Small intestine (tissue), 7 donors: ENCODE data around the gene NIM1K. TPM values are rescaled to one million over a fixed set of nuclear protein-coding genes. Genes with fewer than 3 reads are reported as not detected.

Source experiments
- DNase-seq, 2 donors: peaks; one replicate each; pipeline versions ENCODE4 v3.0.0 to v3.0.0-alpha.2; 2013
- FAIRE-seq: peaks from 2 replicates; lab custom pipeline; 2012; peaks lifted over from hg19 to GRCh38; lab: Jason Lieb, UNC
- H3K27ac ChIP-seq, 3 donors: one replicate each; pipeline ENCODE4 v1.5.1; 2013; ENCODE audit warnings: low read length in 2 of 3, mild to moderate bottlenecking in 2 of 3, control low read depth in 1 of 3, inconsistent platforms in 1 of 3, low read depth in 1 of 3, moderate library complexity in 1 of 3
- H3K27me3 ChIP-seq, 3 donors: one replicate each; pipeline ENCODE4 v1.6.1; 2013; ENCODE audit warnings: low read length in 3 of 3, inconsistent platforms in 1 of 3; ENCODE audit not compliant: control insufficient read depth in 3 of 3, insufficient read depth in 3 of 3
- H3K36me3 ChIP-seq, 3 donors: one replicate each; pipeline ENCODE4 v1.6.1; 2013; ENCODE audit warnings: low read length in 3 of 3, inconsistent platforms in 1 of 3, low read depth in 1 of 3, mild to moderate bottlenecking in 1 of 3, moderate library complexity in 1 of 3; ENCODE audit not compliant: control insufficient read depth in 3 of 3, insufficient read depth in 2 of 3
- H3K4me1 ChIP-seq, 3 donors: one replicate each; pipeline ENCODE4 v1.6.1; 2013; ENCODE audit warnings: low read length in 2 of 3, inconsistent platforms in 1 of 3, low read depth in 1 of 3, mild to moderate bottlenecking in 1 of 3, moderate library complexity in 1 of 3; ENCODE audit not compliant: control insufficient read depth in 3 of 3, insufficient read depth in 2 of 3
- H3K4me3 ChIP-seq, 3 donors: one replicate each; pipeline ENCODE4 v1.5.1; 2013; ENCODE audit warnings: low read length in 3 of 3, control low read depth in 1 of 3, inconsistent platforms in 1 of 3, low read depth in 1 of 3, mild to moderate bottlenecking in 1 of 3, moderate library complexity in 1 of 3
- H3K9me3 ChIP-seq, 2 donors: one replicate each; pipeline ENCODE4 v1.6.1; 2013; ENCODE audit warnings: low read depth in 1 of 2, low read length in 1 of 2; ENCODE audit not compliant: control insufficient read depth in 2 of 2, insufficient read depth in 1 of 2
- WGBS, 3 donors: extraction: QIAGEN DNeasy Blood & Tissue Kit; methylation state at CpG; one replicate each; pipeline ENCODE4 v1.1.7; 2013; 5-methylcytosine and 5-hydroxymethylcytosine counted together
- polyA plus RNA-seq, 4 donors: library from polyadenylated mRNA; stranded (reverse) in 3 of 4; unstranded in 1 of 4; fragments of 200-250 nt in 3 of 4; fragments of 120-200 nt in 1 of 4; gene quantifications; one replicate each; pipeline versions ENCODE4 v1.2.1 to v1.2.3, GENCODE V29; 2013
- donor health status: healthy with polysubstance abuse.
- donor health status: control.
- donor health status: control.
- donor health status: Bipolar disorder and iron deficiency.
- donor health status: healthy.

The NIM1K gene
- polyA plus RNA-seq, 4 donors, result 0.12 to 0.42 TPM; not detected in 2

GRCh38 chr5:43242196-43242595, 50.2 kb downstream of the NIM1K start:
- no peak overlapping the region for H3K4me3 ChIP-seq
- H3K36me3 ChIP-seq, result no peaks in the 10 kb centered on the region
- no peak overlapping the region for H3K27ac ChIP-seq
- no peaks in the 10 kb centered on the region for H3K9me3 ChIP-seq
- DNase-seq (no peak), FAIRE-seq (no peak)
- peaks cover 0 to 2% (median 0%) of the 10 kb centered on the region in 3 donors for H3K27me3 ChIP-seq
- no peaks in the 10 kb centered on the region for H3K4me1 ChIP-seq
- 40 to 52% (median 47%) methylated on average over 1 of the region's 1 CpG for WGBS, 3 donors

DNA sequence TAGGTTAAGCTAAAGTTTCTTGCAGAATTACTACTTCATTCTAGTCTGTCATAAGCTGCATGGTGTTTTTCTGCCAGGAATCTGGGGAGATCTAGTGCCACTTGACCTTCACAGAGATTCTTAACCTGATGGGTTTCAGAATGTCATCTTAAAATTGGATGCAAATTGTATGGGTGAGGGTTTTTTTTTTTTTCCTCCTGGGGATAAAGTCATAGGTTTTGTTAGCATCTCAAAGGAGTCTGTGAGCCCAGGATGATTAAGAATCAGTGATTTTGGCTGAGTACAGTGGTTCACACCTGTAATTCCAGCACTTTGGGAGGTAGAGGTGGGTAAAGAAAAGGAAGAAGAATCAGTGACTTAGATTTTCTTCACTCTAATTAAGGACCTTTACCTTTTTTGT, 51.2 kb downstream of the NIM1K start:
- Histone ChIP-seq H3K27ac (no peak overlapping the region), H3K4me1 (no peaks in the 10 kb centered on the region), H3K27me3 (peaks cover 0 to 2% (median 0%) of the 10 kb centered on the region in 3 donors), H3K4me3 (no peak overlapping the region), H3K9me3 (no peaks in the 10 kb centered on the region), H3K36me3 (no peaks in the 10 kb centered on the region)
- FAIRE-seq (no peak), DNase-seq (no peak)

DNA sequence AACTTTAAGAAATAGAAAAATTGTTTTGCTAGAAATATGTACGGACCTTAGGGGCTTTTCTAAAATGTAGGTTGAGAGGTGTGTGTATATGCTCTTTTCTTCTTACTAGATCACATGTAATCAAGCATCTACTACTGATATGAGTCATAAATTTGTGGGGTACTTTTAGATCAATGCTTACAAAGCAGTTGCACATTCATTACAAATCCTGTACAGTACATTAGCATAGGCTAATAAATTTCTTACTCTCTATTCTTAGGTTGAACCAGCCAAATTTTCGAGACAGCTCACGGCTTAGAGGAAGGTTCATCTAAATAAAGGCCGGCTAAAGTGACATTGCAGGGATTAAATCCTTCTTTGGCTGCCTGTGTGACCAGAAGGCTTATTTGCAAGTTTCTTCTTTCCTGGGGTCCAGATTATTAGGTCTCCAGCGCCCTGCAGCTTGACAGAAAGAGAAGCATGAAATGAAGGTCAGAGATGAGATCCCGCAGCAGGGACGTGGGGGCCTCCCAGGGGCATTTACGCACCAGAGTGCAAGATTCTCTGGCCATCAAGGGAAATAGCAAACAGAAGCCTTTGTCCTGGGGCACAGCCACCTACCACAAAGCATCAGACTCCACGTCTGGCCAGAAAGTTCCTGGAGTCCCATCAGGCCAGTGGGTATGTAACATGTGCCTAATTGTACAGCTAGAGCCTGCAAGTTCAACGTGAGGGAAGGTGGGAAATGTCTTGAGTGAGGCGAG, 53.0 kb downstream of the NIM1K start:
- Histone ChIP-seq H3K9me3 (no peaks in the 10 kb centered on the region), H3K27me3 (peaks cover 0 to 2% (median 0%) of the 10 kb centered on the region in 3 donors), H3K4me3 (no peak overlapping the region), H3K36me3 (no peaks in the 10 kb centered on the region), H3K27ac (no peak overlapping the region), H3K4me1 (no peaks in the 10 kb centered on the region)
- no peak for FAIRE-seq
- DNase-seq, result no peak
- WGBS, 3 donors, result 65 to 66% (median 66%) methylated on average over 11 of the region's 11 CpGs

- WGBS, 3 donors, result 77 to 92% (median 85%) methylated on average over 19 of the region's 19 CpGs
- FAIRE-seq, result no peak
These were observed 53.8 kb downstream of the NIM1K start for GRCh38 chr5:43245724-43246385.

GRCh38 chr5:43251754-43252153, 59.7 kb downstream of the NIM1K start:
- no peak overlapping the region for H3K4me3 ChIP-seq
- 71 to 82% (median 74%) methylated on average over 5 of the region's 5 CpGs for WGBS, 3 donors
- no peak overlapping the region for H3K27ac ChIP-seq
- no peaks in the 10 kb centered on the region for H3K36me3 ChIP-seq
- FAIRE-seq, result no peak
- H3K4me1 ChIP-seq, result no peaks in the 10 kb centered on the region
- DNase-seq, result no peak
- no peaks in the 10 kb centered on the region for H3K27me3 ChIP-seq
- no peaks in the 10 kb centered on the region for H3K9me3 ChIP-seq

More at GRCh38 chr5:43245724-43246385, 53.8 kb downstream of the NIM1K start:
- Histone ChIP-seq H3K9me3 (no peaks in the 10 kb centered on the region), H3K4me1 (no peaks in the 10 kb centered on the region), H3K4me3 (no peak overlapping the region), H3K27ac (no peak overlapping the region), H3K36me3 (no peaks in the 10 kb centered on the region), H3K27me3 (peaks cover 0 to 2% (median 0%) of the 10 kb centered on the region in 3 donors)
- no peak for DNase-seq

GRCh38 chr5:43255704-43256103, 63.7 kb downstream of the NIM1K start:
- 43 to 62% (median 60%) methylated on average over 2 of the region's 2 CpGs for WGBS, 3 donors

DNA sequence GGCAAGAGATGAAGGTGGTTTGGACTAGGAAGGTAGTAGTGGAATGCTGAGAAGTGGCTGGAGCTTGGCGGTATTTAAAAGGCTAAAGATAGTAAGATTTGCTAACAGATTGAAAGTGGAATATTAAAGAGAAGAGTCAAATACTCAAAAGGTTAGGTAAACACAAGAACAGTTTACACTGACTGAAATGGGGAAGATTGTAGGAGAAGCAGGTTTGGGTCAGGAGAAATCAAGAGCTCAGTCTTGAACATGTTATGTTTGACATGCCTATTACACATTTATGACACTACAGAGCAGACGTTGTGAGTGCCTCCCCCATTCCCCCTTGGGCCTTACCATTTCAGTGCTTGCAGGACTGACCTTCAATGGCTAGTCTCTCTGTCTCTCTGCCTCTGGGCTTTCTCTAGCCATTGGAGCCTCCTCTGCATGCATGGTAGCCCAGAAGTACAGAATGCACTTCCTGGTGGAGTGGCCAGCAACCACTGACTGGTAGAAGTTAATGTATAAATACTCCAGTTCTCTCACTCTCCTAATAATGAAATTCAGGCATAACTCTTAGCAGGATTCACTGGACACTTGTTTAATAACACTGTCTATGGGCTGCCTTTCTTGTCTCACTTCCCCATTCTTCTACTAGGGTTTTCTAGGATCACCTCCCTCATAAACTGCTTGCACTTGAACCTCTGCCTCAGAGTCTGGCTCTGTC, 64.4 kb downstream of the NIM1K start:
- no peaks in the 10 kb centered on the region for H3K36me3 ChIP-seq
- H3K9me3 ChIP-seq, result no peaks in the 10 kb centered on the region
- FAIRE-seq, result no peak
- no peak for DNase-seq
- H3K27ac ChIP-seq, result no peak overlapping the region
- no peaks in the 10 kb centered on the region for H3K4me1 ChIP-seq
- WGBS, 3 donors, result 24 to 45% (median 25%) methylated on average over 2 of the region's 2 CpGs
- no peaks in the 10 kb centered on the region for H3K27me3 ChIP-seq
- H3K4me3 ChIP-seq, result no peak overlapping the region

More at GRCh38 chr5:43255704-43256103, 63.7 kb downstream of the NIM1K start:
- H3K27ac ChIP-seq, result no peak overlapping the region
- no peaks in the 10 kb centered on the region for H3K36me3 ChIP-seq
- FAIRE-seq, result no peak
- H3K27me3 ChIP-seq, result no peaks in the 10 kb centered on the region
- H3K9me3 ChIP-seq, result no peaks in the 10 kb centered on the region
- DNase-seq, result no peak
- H3K4me3 ChIP-seq, result no peak overlapping the region
- no peaks in the 10 kb centered on the region for H3K4me1 ChIP-seq

GRCh38 chr5:43258116-43258515, 66.1 kb downstream of the NIM1K start:
- Histone ChIP-seq H3K27me3 (no peaks in the 10 kb centered on the region), H3K36me3 (no peaks in the 10 kb centered on the region), H3K27ac (no peak overlapping the region), H3K9me3 (no peaks in the 10 kb centered on the region), H3K4me3 (no peak overlapping the region), H3K4me1 (no peaks in the 10 kb centered on the region)
- FAIRE-seq (no peak), DNase-seq (no peak)
- WGBS, 3 donors, result 64 to 88% (median 79%) methylated on average over 1 of the region's 1 CpG
